Keratinocyte (primary cell): ENCODE data around the gene RHEX. TPM values are rescaled to one million over a fixed set of nuclear protein-coding genes. Genes with fewer than 3 reads are reported as not detected.
"Not testable (repeated sequence)": the region's sequence is repeated elsewhere in the genome, so short reads cannot be mapped to it uniquely, and the experiment has no call there.

Source experiments
- DNase-seq: peaks from one replicate; pipeline ENCODE4 v3.0.0-alpha.2; 2011; ENCODE audit warnings: low read depth, missing footprints, low spot score
- FAIRE-seq: peaks from 2 replicates; lab custom pipeline; 2011; peaks lifted over from hg19 to GRCh38; lab: Jason Lieb, UNC
- H2AFZ ChIP-seq: 2 replicates; pipeline ENCODE4 v1.6.0; 2012; ENCODE audit warnings: low read length, control low read depth, inconsistent platforms; ENCODE audit not compliant: control insufficient read depth
- H3K27ac ChIP-seq: 2 replicates; pipeline ENCODE4 v1.5.1; 2011; ENCODE audit warnings: low read length; ENCODE audit not compliant: control insufficient read depth, insufficient read depth
- H3K27me3 ChIP-seq: 3 replicates; pipeline ENCODE4 v1.6.0; 2011; ENCODE audit warnings: low read length; ENCODE audit not compliant: control insufficient read depth, insufficient read depth; ENCODE audit errors: extremely low read depth
- H3K36me3 ChIP-seq, 2 experiments: 2 replicates in 1 of 2; 3 replicates in 1 of 2; pipeline ENCODE4 v1.5.1; 2011; ENCODE audit warnings: low read length in 2 of 2, mild to moderate bottlenecking in 1 of 2; ENCODE audit not compliant: control insufficient read depth in 2 of 2, insufficient read depth in 2 of 2; ENCODE audit errors: extremely low read depth in 1 of 2
- H3K4me1 ChIP-seq: 3 replicates; pipeline ENCODE4 v1.5.1; 2011; ENCODE audit warnings: low read length; ENCODE audit not compliant: control insufficient read depth, insufficient read depth; ENCODE audit errors: extremely low read depth
- H3K4me2 ChIP-seq: 3 replicates; pipeline ENCODE4 v1.6.0; 2011; ENCODE audit warnings: low read depth, low read length; ENCODE audit not compliant: control insufficient read depth, insufficient read depth; ENCODE audit errors: extremely low read depth
- H3K4me3 ChIP-seq, 3 experiments: fragments of 200-600 bp in 1 of 3; sonication (generic) in 1 of 3; 2 replicates in 2 of 3; 3 replicates in 1 of 3; pipeline ENCODE4 v1.5.1; 2011 to 2016; ENCODE audit warnings: low read length in 3 of 3, mild to moderate bottlenecking in 3 of 3, control low read depth in 2 of 3, inconsistent platforms in 1 of 3, low read depth in 1 of 3, mixed read lengths in 1 of 3, mixed run types in 1 of 3, moderate library complexity in 1 of 3; ENCODE audit not compliant: control insufficient read depth in 2 of 3, insufficient read depth in 2 of 3; ENCODE audit errors: extremely low read depth in 1 of 3
- H3K79me2 ChIP-seq: 2 replicates; pipeline ENCODE4 v1.6.0; 2012; ENCODE audit warnings: low read length; ENCODE audit not compliant: control insufficient read depth, insufficient read depth
- H3K9ac ChIP-seq: 3 replicates; pipeline ENCODE4 v1.6.0; 2011; ENCODE audit warnings: low read length; ENCODE audit not compliant: control insufficient read depth, insufficient read depth; ENCODE audit errors: extremely low read depth
- H3K9me1 ChIP-seq: 3 replicates; pipeline ENCODE4 v1.6.0; 2011; ENCODE audit warnings: low read length; ENCODE audit not compliant: control insufficient read depth, insufficient read depth; ENCODE audit errors: extremely low read depth
- H3K9me3 ChIP-seq: 2 replicates; pipeline ENCODE4 v1.5.1; 2012; ENCODE audit warnings: low read depth, low read length; ENCODE audit not compliant: control insufficient read depth
- H4K20me1 ChIP-seq: 3 replicates; pipeline ENCODE4 v1.6.0; 2011; ENCODE audit warnings: low read length; ENCODE audit not compliant: control insufficient read depth, insufficient read depth; ENCODE audit errors: extremely low read depth
- EZH2 ChIP-seq: IDR thresholded peaks from one replicate; pipeline ENCODE4 v1.6.1; 2012; ENCODE audit warnings: inconsistent platforms, mild to moderate bottlenecking, low read length, moderate library complexity
- dilution Hi-C: fragments of 300-500 bp; cut with MboI; formaldehyde crosslinking; loops from one replicate; pipeline ENCODE4 v1.7.0; 2020; ENCODE audit warnings: low sequenced_read_pairs; ENCODE audit not compliant: extremely low pct_ligation_motif_present
- polyA plus RNA-seq, 5 experiments: library from polyadenylated mRNA; depleted of rRNA in 3 of 5; stranded (reverse) in 3 of 5; stranded (forward) in 1 of 5; unstranded in 1 of 5; fragments of >200 nt; gene quantifications; 1 replicate in 1 of 5; 2 replicates in 3 of 5; 3 replicates in 1 of 5; pipeline versions ENCODE4 v1.2.1 to v1.2.3, GENCODE V29; 2011 to 2012; ENCODE audit warnings: missing spikeins in 2 of 5, low read depth in 1 of 5, low replicate concordance in 1 of 5
- TF ChIP-seq, protein P1 (sequence below), 3 experiments: IDR thresholded peaks in 1 of 3; conservative IDR thresholded peaks in 1 of 3; optimal IDR thresholded peaks in 1 of 3; 2 replicates in 2 of 3; 3 replicates in 1 of 3; pipeline versions ENCODE3 to v1.5.1; 2011; ENCODE audit warnings: low read length in 3 of 3, mild to moderate bottlenecking in 3 of 3, moderate library complexity in 2 of 3, control low read depth in 1 of 3, inconsistent platforms in 1 of 3; ENCODE audit not compliant: insufficient read depth in 2 of 3; ENCODE audit errors: extremely low read depth in 1 of 3

RHEX gene
- polyA plus RNA-seq, 1 donor (not counting 4 experiments of a cell fraction or from before 2014, with no cell fraction given): not detected

DNA sequence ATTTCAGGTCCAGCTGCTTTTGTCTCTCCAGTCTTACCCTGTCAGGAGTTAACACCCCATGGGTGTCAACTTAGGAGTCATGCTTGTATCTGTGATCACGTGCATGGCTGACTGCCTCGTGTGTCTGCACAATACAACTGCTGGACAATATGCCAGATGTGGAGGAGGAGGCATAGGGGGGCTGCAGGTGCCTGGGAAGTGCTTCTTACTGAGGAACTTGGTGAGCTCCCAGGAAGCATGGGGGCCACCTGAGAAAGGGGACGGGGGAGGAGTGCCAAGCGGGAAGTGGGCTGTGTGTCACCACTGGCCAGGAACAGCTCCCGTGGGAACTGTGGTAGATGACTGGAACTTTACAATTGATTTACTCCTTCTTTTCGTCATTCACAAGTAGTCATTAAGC, 9.5 kb downstream of the RHEX start:
- Histone ChIP-seq H3K4me3 (no peak overlapping the region), H3K27me3 (no peaks in the 10 kb centered on the region), H3K9ac (no peak overlapping the region), H3K4me1 (no peaks in the 10 kb centered on the region), H3K4me2 (no peak overlapping the region), H3K36me3 (no peaks in the 10 kb centered on the region), H3K9me1 (no peaks in the 10 kb centered on the region), H3K79me2 (no peaks in the 10 kb centered on the region), H2AFZ (no peak overlapping the region), H3K9me3 (no peaks in the 10 kb centered on the region), H3K27ac (no peak overlapping the region), H4K20me1 (no peaks in the 10 kb centered on the region)
- dilution Hi-C loops: no loop called here
- DNase-seq (no peak), FAIRE-seq (no peak)
- TF ChIP-seq, protein P1, sequence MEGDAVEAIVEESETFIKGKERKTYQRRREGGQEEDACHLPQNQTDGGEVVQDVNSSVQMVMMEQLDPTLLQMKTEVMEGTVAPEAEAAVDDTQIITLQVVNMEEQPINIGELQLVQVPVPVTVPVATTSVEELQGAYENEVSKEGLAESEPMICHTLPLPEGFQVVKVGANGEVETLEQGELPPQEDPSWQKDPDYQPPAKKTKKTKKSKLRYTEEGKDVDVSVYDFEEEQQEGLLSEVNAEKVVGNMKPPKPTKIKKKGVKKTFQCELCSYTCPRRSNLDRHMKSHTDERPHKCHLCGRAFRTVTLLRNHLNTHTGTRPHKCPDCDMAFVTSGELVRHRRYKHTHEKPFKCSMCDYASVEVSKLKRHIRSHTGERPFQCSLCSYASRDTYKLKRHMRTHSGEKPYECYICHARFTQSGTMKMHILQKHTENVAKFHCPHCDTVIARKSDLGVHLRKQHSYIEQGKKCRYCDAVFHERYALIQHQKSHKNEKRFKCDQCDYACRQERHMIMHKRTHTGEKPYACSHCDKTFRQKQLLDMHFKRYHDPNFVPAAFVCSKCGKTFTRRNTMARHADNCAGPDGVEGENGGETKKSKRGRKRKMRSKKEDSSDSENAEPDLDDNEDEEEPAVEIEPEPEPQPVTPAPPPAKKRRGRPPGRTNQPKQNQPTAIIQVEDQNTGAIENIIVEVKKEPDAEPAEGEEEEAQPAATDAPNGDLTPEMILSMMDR (optimal IDR thresholded peaks at IDR 0.05 in 1 of 3, IDR thresholded peaks at IDR 0.05 in 1 of 3, conservative IDR thresholded peaks at IDR 0.05 in 1 of 3; ENCODE audit: extremely low read depth in 1 of 3, insufficient read depth in 2 of 3, low read length in 3 of 3): no peak
- TF ChIP-seq EZH2: no peak

DNA sequence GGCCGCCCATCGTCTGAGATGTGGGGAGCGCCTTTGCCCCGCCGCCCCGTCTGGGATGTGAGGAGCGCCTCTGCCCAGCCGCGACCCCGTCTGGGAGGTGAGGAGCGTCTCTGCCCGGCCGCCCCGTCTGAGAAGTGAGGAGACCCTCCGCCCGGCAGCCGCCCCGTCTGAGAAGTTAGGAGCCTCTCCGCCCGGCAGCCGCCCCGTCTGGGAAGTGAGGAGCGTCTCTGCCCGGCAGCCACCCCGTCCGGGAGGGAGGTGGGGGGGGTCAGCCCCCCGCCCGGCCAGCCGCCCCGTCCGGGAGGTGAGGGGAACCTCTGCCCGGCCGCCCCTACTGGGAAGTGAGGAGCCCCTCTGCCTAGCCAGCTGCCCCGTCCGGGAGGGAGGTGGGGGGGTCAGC, 11.0 kb downstream of the RHEX start:
- H3K4me3 ChIP-seq, DNase-seq, H3K4me1 ChIP-seq, H3K27me3 ChIP-seq, H3K36me3 ChIP-seq, dilution Hi-C loops, FAIRE-seq, H3K9me1 ChIP-seq, H3K4me2 ChIP-seq, H2AFZ ChIP-seq, H3K79me2 ChIP-seq, H3K27ac ChIP-seq, H4K20me1 ChIP-seq, H3K9me3 ChIP-seq, H3K9ac ChIP-seq: not testable (repeated sequence)

DNA sequence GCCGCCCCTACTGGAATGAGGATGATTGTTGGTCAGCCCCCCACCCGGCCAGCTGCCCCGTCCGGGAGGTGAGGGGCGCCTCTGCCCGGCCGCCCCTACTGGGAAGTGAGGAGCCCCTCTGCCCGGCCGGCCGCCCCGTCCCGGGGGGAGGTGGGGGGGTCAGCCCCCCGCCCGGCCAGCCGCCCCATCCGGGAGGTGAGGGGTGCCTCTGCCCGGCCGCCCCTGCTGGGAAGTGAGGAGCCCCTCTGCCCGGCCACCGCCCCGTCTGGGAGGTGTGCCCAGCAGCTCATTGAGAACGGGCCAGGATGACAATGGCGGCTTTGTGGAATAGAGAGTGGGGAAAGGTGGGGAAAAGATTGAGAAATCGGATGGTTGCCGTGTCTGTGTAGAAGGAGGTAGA, 11.5 kb downstream of the RHEX start:
- H3K27me3 ChIP-seq, DNase-seq, H3K9me1 ChIP-seq, H3K4me1 ChIP-seq, H4K20me1 ChIP-seq, H3K9ac ChIP-seq, H3K4me2 ChIP-seq, H3K4me3 ChIP-seq, dilution Hi-C loops, H3K27ac ChIP-seq, H3K9me3 ChIP-seq, H3K36me3 ChIP-seq, H3K79me2 ChIP-seq, FAIRE-seq, H2AFZ ChIP-seq: not testable (repeated sequence)
